Endothelial cell of umbilical vein (primary cell): Measurements from ENCODE around the gene CIPC. TPM values are rescaled to one million over a fixed set of nuclear protein-coding genes. Genes with fewer than 3 reads are reported as not detected.
A peak's percentile ranks its signal among the peaks of the same experiment; 100 is the strongest.

ENCODE experiments used
- BruUV-seq: library from RNA; stranded (reverse); fragments of 400-500 nt; replicated peaks from 2 replicates; lab custom pipeline; 2021; lab: Mats Ljungman, UMichigan
- CTCF ChIA-PET: fragments of 300-600, 350-600 bp; sonication (Branson Sonifier 250); formaldehyde crosslinking; loops from one replicate; lab custom pipeline; 2021; ENCODE audit warnings: antibody characterized with exemption, inconsistent platforms; lab: Charles Lee
- POLR2A ChIA-PET: fragments of 300-600, 350-600 bp; sonication (Branson Sonifier 250); formaldehyde crosslinking; loops from one replicate; lab custom pipeline; 2021; ENCODE audit warnings: antibody characterized with exemption, inconsistent platforms; lab: Charles Lee
- DNase-seq: peaks from one replicate; pipeline ENCODE4 v3.0.0-alpha.2; 2011; ENCODE audit warnings: low read depth, low spot score
- FAIRE-seq: peaks from 2 replicates; lab custom pipeline; 2011; peaks lifted over from hg19 to GRCh38; lab: Jason Lieb, UNC
- H2AFZ ChIP-seq: 2 replicates; pipeline ENCODE4 v1.6.0; 2012; ENCODE audit warnings: low read depth, low read length, control low read depth, inconsistent platforms
- H3K27ac ChIP-seq: 2 replicates; pipeline ENCODE4 v1.5.1; 2011; ENCODE audit warnings: low read depth, mild to moderate bottlenecking, control low read depth, low read length, moderate library complexity; ENCODE audit not compliant: insufficient read depth
- H3K27me3 ChIP-seq, 2 experiments: 2 replicates each; pipeline versions ENCODE4 v1.6.0 to v1.6.1; 2011; ENCODE audit warnings: low read length in 2 of 2, mixed read lengths in 1 of 2; ENCODE audit not compliant: control insufficient read depth in 2 of 2, insufficient read depth in 2 of 2
- H3K36me3 ChIP-seq, 2 experiments: 2 replicates in 1 of 2; 3 replicates in 1 of 2; pipeline ENCODE4 v1.5.1; 2011; ENCODE audit warnings: low read length in 2 of 2, mild to moderate bottlenecking in 1 of 2, moderate library complexity in 1 of 2; ENCODE audit not compliant: control insufficient read depth in 2 of 2, insufficient read depth in 2 of 2; ENCODE audit errors: extremely low read depth in 1 of 2
- H3K4me1 ChIP-seq: 3 replicates; pipeline ENCODE4 v1.5.1; 2011; ENCODE audit warnings: mild to moderate bottlenecking, low read length; ENCODE audit not compliant: control insufficient read depth, insufficient read depth; ENCODE audit errors: extremely low read depth
- H3K4me2 ChIP-seq: 2 replicates; pipeline ENCODE4 v1.6.1; 2011; ENCODE audit warnings: low read length, control low read depth, mixed read lengths; ENCODE audit not compliant: insufficient read depth
- H3K4me3 ChIP-seq, 3 experiments: fragments of 200-600 bp in 1 of 3; sonication (generic), shearing (Covaris generic) in 1 of 3; replicated peaks in 1 of 3; 2 replicates each; pipeline ENCODE4 v1.5.1; 2011 to 2016; ENCODE audit warnings: control low read depth in 3 of 3, low read length in 3 of 3, mild to moderate bottlenecking in 2 of 3, inconsistent platforms in 1 of 3, low read depth in 1 of 3, moderate library complexity in 1 of 3; ENCODE audit not compliant: insufficient read depth in 1 of 3
- H3K79me2 ChIP-seq: 2 replicates; pipeline ENCODE4 v1.6.0; 2012; ENCODE audit warnings: low read length, inconsistent platforms; ENCODE audit not compliant: control insufficient read depth, insufficient read depth
- H3K9ac ChIP-seq: replicated peaks from 2 replicates; pipeline ENCODE3; 2011; ENCODE audit warnings: low read length, control low read depth; ENCODE audit not compliant: insufficient read depth; ENCODE audit errors: extremely low read depth
- H3K9me1 ChIP-seq: replicated peaks from 3 replicates; pipeline ENCODE4 v1.6.0; 2011; ENCODE audit warnings: mild to moderate bottlenecking, low read length; ENCODE audit not compliant: control insufficient read depth, insufficient read depth; ENCODE audit errors: extremely low read depth
- H3K9me3 ChIP-seq: replicated peaks from 2 replicates; pipeline ENCODE4 v1.5.1; 2012; ENCODE audit warnings: low read length, inconsistent platforms; ENCODE audit not compliant: control insufficient read depth, insufficient read depth
- H4K20me1 ChIP-seq: replicated peaks from 2 replicates; pipeline ENCODE3; 2011; ENCODE audit warnings: mild to moderate bottlenecking, low read length; ENCODE audit not compliant: control insufficient read depth, insufficient read depth; ENCODE audit errors: extremely low read depth
- CTCF ChIP-seq, 2 donors: IDR thresholded peaks; 1 replicate in 1 of 2; 2 replicates in 1 of 2; pipeline ENCODE4 v1.5.1; 2011; ENCODE audit warnings: low read length in 2 of 2, mild to moderate bottlenecking in 2 of 2, moderate library complexity in 2 of 2, control low read depth in 1 of 2, inconsistent platforms in 1 of 2, low read depth in 1 of 2; ENCODE audit not compliant: insufficient read depth in 1 of 2; ENCODE audit errors: extremely low read depth in 1 of 2
- MYC ChIP-seq: IDR thresholded peaks from one replicate; pipeline ENCODE4 v1.6.1; 2011; ENCODE audit warnings: mild to moderate bottlenecking, low read depth, low read length
- dilution Hi-C: fragments of 300-500 bp; cut with MboI; formaldehyde crosslinking; loops from one replicate; pipeline ENCODE4 v1.15.0; 2019; ENCODE audit warnings: low sequenced_read_pairs; ENCODE audit not compliant: extremely low pct_ligation_motif_present
- intact Hi-C: fragments of 100-400 bp; cut with micrococcal nuclease; formaldehyde crosslinking; loops from one replicate; pipeline ENCODE4 v1.10.0; 2022
- polyA plus RNA-seq, 4 experiments: library from polyadenylated mRNA; depleted of rRNA in 3 of 4; stranded (reverse) in 3 of 4; unstranded in 1 of 4; fragments of >200 nt; gene quantifications; 2 replicates each; pipeline versions ENCODE4 v1.2.1 to v1.2.3, GENCODE V29; 2011 to 2012; ENCODE audit warnings: missing spikeins in 1 of 4
- total RNA-seq: library from RNA; stranded (reverse); gene quantifications from 2 replicates; pipeline ENCODE4 v1.2.3, GENCODE V29; 2021

The CIPC gene
- total and polyA plus RNA-seq, 2 donors (not counting 3 experiments of a cell fraction or from before 2014, with no cell fraction given) = 8.8 to 17.4 TPM

GRCh38 chr14:77141214-77142004, 43.4 kb downstream of the CIPC start, which contains the start of gene ZDHHC22:
Gene ZDHHC22, minus strand, starts transcription at chr14:77141791. Its CDS starts 2,053 bp downstream, at chr14:77139738.
- Histone ChIP-seq H4K20me1 (no peaks in the 10 kb centered on the region), H3K4me3 (peak within 1 kb of the TSS in 2 of 3 experiments; percentile 6 to 34), H3K4me2 (peak within 1 kb of the TSS; percentile 57), H3K79me2 (no peaks in the 10 kb centered on the region), H3K36me3 (no peaks in the 10 kb centered on the region), H3K27ac (no peak within 1 kb of the TSS), H3K9ac (no peak within 1 kb of the TSS), H3K9me3 (no peaks in the 10 kb centered on the region), H3K9me1 (no peaks in the 10 kb centered on the region), H3K4me1 (peaks cover 13% of the 10 kb centered on the region), H3K27me3 (peaks cover 60 to 65% of the 10 kb centered on the region in 2 experiments), H2AFZ (peak within 1 kb of the TSS; percentile 51)
- FAIRE-seq (no peak), DNase-seq (peak; percentile 45)
- BruUV-seq = no TSS peak
- ChIA-PET CTCF (interaction anchor here (1.3 to 2.7 kb wide), 4 partner anchors 9 to 268 kb away, joined by 3 to 20 read pairs (median 6); no protein-coding TSS in a partner anchor), POLR2A (no interaction called here)
- TF ChIP-seq CTCF (IDR thresholded peaks at IDR 0.05; ENCODE audit: extremely low read depth in 1 of 2, insufficient read depth in 1 of 2, low read depth in 1 of 2, low read length in 2 of 2) (peak; percentile 38 to 61), MYC (no peak)
- dilution Hi-C loops (no loop called here), intact Hi-C loops (loop anchor here (2.0 kb wide), 3 partner anchors 65 to 179 kb away; partner anchors contain the start of genes GSTZ1 and POMT2)
